Smooth muscle cell of bladder (primary cell): ENCODE measurements around the gene S100A2. TPM values are rescaled to one million over a fixed set of nuclear protein-coding genes. Genes with fewer than 3 reads are reported as not detected.

ENCODE experiments used
- total RNA-seq: library from RNA; depleted of rRNA; stranded (reverse); fragments of >200 nt; gene quantifications from 2 replicates; pipeline ENCODE4 v1.2.3, GENCODE V29; 2014

S100A2 gene
- 1.8 and 2.6 TPM in 2 replicates for total RNA-seq

DNA sequence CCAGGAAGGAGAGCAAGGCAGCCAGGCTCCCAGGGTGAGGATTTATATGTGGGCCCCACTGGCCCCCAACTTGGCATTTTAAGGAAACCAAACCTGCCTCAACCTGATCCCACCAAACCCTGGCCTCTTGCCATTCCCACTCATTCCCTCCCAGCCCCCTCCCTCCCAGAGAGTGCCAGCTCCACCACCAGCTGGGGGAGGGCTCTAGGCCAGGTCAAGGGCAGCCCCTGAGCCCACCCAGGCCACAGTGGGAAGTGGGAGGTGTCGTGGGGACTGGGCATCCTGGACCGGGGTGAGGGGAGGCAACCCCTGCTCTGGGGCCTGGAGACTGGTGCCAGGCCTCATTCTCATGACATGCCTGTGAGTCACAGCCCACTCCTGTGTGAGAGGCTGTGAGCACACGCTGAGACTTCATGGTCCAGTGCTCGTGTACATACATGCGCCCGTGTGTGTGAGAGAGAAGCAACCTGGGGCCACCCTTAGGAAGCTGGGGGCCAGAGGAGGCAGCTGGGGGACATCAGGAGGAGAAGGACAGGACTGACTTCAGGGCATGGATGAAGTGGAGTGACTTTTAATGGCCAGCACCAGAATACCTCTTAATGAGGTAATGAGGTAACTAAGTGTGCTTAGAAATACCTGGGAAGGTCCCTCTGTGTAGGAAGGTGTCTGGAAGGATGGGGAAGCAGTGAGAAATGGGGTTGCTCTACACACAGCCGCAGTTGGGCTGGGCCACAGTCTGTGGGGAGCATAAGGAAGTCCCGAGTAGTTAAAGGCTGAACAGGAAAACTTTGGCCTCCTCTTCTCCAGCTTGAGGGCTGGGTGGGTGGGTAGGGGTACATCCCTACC is at the start of gene S100A2:
S100A2 (minus strand) TSS at position 316 of the 846 bp plus-strand sequence. CDS start 1,967 bp downstream, outside the sequence.

DNA sequence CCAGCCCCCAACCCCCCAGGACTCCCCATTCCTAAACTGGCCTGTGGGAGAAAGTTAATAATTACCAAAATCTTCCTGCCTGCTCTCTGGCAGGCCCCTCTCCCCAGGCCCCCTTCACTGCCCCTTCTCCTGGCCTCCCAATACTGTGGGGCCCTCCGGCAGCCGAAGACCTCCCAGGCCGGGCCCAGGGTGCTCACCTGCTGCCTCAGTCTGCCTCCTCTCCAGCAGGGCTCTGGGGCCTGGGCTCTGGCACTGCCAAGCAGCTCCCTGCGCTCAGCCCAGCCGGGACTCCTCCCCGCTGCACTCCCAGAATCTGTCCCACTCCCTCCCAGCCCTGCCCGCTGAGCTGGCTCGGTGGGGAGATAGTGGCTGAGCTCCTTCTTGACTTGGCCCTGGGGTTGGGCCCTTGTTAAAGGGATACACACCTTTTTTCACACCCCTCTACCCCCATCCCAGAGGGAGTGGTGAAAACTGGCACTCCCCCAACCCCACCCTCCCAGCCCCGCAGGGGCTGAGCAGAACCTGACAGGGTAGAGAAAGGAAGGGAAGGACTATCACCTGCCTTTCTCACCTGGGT is 47.2 kb upstream of the S100A2 start, which contains the start of gene S100A16:
S100A16 (minus strand) TSS at position 383 of the 577 bp plus-strand sequence. CDS start 4,986 bp downstream, outside the sequence.

DNA sequence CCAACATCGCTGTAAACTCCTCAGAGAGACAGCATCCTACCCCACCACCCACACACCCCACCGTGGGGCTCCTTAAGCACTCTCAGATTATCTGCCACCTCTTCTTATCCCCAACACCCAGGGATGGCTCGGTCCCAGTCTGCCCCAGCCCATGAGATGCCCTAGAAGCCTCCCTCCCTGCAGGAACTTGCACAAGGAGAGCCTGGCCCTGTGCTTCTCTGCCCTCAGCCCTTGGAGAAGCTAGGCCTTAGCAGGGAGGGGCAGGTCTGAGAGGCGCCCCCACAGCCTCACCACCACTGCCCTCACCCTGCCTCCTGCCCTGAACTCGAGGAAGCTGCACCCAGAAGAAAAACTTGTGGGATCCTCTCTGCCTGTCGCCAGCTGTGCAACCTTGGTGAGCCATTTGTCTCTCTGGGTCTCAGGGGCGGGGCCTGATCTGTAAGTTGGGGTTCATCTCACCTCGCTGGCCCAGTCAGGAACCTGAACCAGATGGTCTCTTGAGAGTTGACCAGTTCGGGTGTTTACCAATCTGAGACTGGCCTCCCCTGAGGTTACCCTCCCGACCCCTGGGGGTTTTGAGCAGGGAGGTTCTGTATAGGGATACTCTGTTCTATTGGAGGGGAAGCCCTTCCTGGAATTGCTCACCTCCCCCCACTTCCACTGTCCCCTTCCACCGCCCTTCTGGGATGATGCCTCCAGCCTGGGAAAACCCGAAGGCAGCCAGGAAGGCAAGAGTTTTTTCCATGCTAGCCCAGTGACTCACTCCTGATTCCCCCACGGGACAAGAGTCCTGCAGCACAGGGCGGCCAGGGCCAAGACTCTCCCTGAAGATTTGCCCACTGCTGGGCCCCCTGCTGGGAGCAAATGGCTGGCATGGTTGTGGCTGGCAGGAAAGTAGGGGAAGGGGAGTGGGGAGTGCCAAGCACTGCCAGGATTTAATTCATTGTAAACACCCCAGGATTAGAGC is 16.6 kb downstream of the S100A2 start, which contains the start of gene S100A3:
S100A3 (minus strand) TSS at position 537 of the 967 bp plus-strand sequence. CDS start 773 bp downstream, outside the sequence.

DNA sequence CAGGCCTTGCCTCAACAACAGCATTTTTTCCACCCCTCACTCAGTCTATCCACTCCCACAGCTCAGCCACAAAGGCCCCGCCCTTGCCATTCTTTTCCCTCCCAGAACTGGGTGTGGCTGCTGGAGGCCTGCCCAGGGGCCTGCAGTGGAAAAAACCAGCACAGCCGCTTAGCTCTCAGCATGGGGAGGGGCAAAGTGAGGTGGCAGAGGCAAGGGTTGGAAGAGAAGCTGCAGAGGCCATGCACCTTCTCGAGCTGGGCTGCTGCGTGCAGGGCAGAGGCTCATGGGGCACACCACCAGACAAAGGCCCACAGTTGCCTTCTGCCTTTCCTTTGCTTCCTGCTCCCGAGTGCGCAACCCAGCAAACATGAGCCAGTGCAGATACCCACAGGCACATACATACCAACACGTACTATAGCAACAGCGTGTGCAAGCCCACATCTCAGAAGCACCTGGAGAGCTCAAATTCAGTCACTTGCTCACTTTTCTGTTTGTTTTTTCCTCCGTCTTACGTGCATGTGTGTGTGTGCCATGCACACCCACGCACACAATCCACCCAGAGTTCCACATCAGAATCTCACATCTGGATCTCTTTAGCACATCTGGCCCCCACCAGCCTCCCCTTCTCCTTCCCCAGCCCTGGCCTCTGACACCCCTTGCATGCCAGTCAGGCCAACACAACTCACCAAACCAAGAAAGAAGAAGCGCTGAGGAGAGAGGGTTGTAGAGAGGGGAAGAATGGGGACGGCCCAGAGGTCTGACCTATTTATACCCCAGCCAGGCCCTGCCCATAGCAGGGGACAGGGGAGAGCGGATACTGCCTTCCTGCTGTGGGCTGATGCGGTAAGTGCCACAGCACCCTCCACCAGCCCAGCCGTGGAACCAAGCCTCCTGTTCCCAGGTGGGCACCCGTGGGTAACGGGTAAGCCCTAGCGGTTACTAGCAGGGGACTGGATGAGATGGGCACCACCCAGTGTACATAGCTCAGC is 20.3 kb downstream of the S100A2 start, which contains the start of gene S100A4:
S100A4 (minus strand) TSS at position 740 of the 989 bp plus-strand sequence. CDS start 1,012 bp downstream, outside the sequence.

DNA sequence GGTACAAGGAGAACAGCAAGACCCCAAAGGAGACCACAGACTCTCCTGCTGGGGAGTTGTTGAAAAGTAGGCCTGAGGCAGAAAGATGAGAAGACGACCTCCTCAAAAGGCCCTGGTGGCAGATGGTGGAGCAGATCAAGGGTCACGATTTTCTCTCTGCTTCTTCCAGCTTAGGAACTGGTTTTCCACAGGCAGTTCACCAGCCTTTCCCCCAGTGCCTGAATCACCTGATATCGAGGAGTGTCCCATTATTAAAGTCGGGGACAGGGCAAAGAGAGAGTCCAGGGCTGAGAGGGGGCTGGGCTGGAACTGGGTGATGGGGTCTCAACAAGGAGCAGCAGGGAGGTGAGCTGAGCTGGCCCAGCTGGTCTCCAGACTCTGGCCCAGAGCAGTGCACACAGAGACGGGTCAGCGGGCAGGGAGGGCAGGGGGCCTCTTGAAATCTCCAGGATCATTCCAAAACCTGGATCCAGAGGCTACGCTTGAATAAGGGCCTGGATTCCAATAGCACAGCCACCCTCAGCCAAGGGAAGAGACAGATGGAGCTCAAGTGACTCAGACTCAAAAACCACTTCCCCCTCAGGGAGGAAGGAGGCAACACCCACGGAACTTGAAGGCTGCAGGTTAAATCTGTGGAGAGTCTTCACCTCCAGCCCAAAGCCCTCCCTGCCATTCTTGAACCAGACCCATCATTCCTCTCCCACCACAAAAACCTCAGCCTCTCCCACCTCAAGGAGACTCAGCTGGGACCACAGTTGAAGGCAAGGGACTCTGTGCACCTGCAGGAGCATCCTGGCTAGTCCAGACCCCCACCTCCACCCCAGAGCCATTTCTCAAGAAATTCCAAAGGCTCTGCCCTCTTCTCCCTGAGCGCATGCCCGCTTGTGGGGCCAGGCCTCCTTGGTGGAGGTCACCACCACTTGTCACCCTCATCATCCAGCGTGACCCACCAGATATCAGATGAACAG is 25.0 kb downstream of the S100A2 start, which contains the start of gene S100A5:
S100A5 (minus strand) TSS at position 541 of the 968 bp plus-strand sequence. CDS start 743 bp downstream, outside the sequence.

DNA sequence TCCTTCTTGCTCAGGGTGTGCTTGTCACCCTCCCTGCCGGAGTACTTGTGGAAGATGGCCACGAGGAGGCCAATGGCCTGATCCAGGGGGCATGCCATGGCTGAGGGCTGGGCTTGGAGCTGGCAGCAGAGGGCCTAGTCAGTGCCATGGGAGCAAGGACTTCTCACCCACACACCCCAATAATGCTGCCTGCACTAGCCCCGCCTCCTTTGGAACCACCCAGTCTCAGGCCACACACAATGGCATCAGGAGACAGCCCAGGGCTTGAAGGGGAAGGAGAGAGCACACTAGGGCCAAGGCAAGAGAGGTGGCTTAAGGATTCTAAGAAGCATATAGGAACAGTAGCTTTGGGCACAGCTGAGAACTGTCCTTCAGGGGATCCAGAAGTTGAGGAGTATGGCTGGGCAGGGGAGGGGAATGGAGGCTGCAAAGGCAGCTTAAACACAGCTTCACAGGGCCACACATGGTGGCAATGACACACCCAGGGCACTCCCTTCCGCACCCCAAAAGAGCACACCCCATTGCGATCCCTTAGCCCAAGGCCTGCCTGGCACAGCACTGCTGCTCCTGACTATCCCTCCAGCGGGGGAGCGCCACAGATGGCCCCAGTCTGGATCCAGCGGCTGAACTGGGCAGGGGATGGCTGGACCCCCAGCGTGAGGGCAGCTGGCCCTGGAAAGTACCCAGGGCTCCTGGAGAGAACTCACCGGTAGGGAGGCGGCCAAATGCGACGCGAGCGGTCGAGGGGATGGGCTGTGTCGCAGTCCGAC is 30.2 kb downstream of the S100A2 start, which contains the start of gene S100A6:
S100A6 (minus strand) TSS at position 750 of the 770 bp plus-strand sequence; CDS start at position 98, 652 bp downstream.

Other genes with a start within 250 kb of the S100A2 start
- not detected in 2 replicates for gene PGLYRP4, start 217.0 kb downstream of the S100A2 start, total RNA-seq
- 0.28 and 0.83 TPM in 2 replicates for gene S100A9, start 208.0 kb downstream of the S100A2 start, total RNA-seq
- not detected in 2 replicates for gene S100A12, start 190.2 kb downstream of the S100A2 start, total RNA-seq
- not detected in 2 replicates for gene S100A8, start 174.8 kb downstream of the S100A2 start, total RNA-seq
- gene S100A7A, start 149.3 kb downstream of the S100A2 start, total RNA-seq = not detected in 2 replicates
- gene S100A7, start 105.2 kb downstream of the S100A2 start, total RNA-seq = not detected in 2 replicates
- gene S100A6, start 29.9 kb downstream of the S100A2 start, total RNA-seq = 1,840 and 3,415 TPM in 2 replicates
- gene S100A5, start 24.9 kb downstream of the S100A2 start, total RNA-seq = 1.1 TPM in 1 of 2 replicates, not detected in the other
- 191 and 237 TPM in 2 replicates for gene S100A4, start 20.0 kb downstream of the S100A2 start, total RNA-seq
- gene S100A3, start 16.6 kb downstream of the S100A2 start, total RNA-seq = 8.2 and 10.4 TPM in 2 replicates
- gene S100A16, start 47.3 kb upstream of the S100A2 start, total RNA-seq = 84.3 and 106 TPM in 2 replicates
- gene S100A14, start 50.5 kb upstream of the S100A2 start, total RNA-seq = 0.18 and 0.28 TPM in 2 replicates
- gene S100A13, start 61.7 kb upstream of the S100A2 start, total RNA-seq = 132 and 199 TPM in 2 replicates
- gene S100A1, start 62.6 kb upstream of the S100A2 start, total RNA-seq = not detected in 2 replicates
- 21.5 and 24.2 TPM in 2 replicates for gene CHTOP, start 68.2 kb upstream of the S100A2 start, total RNA-seq
- 51.9 and 63.6 TPM in 2 replicates for gene SNAPIN, start 92.9 kb upstream of the S100A2 start, total RNA-seq
- 145 and 148 TPM in 2 replicates for gene ILF2, start 105.1 kb upstream of the S100A2 start, total RNA-seq
- 0.57 and 1.5 TPM in 2 replicates for gene NPR1, start 112.8 kb upstream of the S100A2 start, total RNA-seq
- gene INTS3, start 162.2 kb upstream of the S100A2 start, total RNA-seq = 18.3 and 24.3 TPM in 2 replicates
- gene SLC27A3, start 209.6 kb upstream of the S100A2 start, total RNA-seq = 9.8 and 16.3 TPM in 2 replicates